CD4-positive, alpha-beta memory T cell (primary cell): ENCODE results near the gene TREH. TPM values are rescaled to one million over a fixed set of nuclear protein-coding genes. Genes with fewer than 3 reads are reported as not detected.

Experiments used
- CTCF ChIA-PET: fragments of 350-600 bp; sonication (Branson Sonifier 250); formaldehyde crosslinking; loops from one replicate; lab custom pipeline; 2021; ENCODE audit warnings: inconsistent platforms; ENCODE audit not compliant: partially characterized antibody; lab: Charles Lee
- POLR2A ChIA-PET: fragments of 350-600 bp; sonication (Branson Sonifier 250); formaldehyde crosslinking; loops from one replicate; lab custom pipeline; 2021; ENCODE audit not compliant: partially characterized antibody; lab: Charles Lee
- DNase-seq, 5 donors: peaks; one replicate each; pipeline versions ENCODE4 v3.0.0 to v3.0.0-alpha.2; 2020 to 2022; ENCODE audit warnings: mixed read lengths in 1 of 5
- H3K27ac ChIP-seq: one replicate; pipeline ENCODE4 v1.7.0; 2013; ENCODE audit warnings: low read depth, low read length
- H3K27me3 ChIP-seq: 2 replicates; pipeline ENCODE4 v1.7.0; 2013; ENCODE audit warnings: mild to moderate bottlenecking, low read length, moderate library complexity; ENCODE audit not compliant: insufficient read depth
- H3K36me3 ChIP-seq: 2 replicates; pipeline ENCODE4 v1.7.0; 2013; ENCODE audit warnings: mild to moderate bottlenecking, low read length, moderate library complexity; ENCODE audit not compliant: insufficient read depth
- H3K4me1 ChIP-seq: 2 replicates; pipeline ENCODE4 v1.7.0; 2013; ENCODE audit warnings: mild to moderate bottlenecking, low read length, moderate library complexity; ENCODE audit not compliant: insufficient read depth
- H3K4me3 ChIP-seq, 2 donors: one replicate each; pipeline ENCODE4 v1.7.0; 2013; ENCODE audit warnings: low read length in 2 of 2, mild to moderate bottlenecking in 1 of 2
- H3K9me3 ChIP-seq, 2 donors: one replicate each; pipeline ENCODE4 v1.7.0; 2013; ENCODE audit warnings: low read length in 2 of 2, control low read depth in 1 of 2; ENCODE audit not compliant: control insufficient read depth in 1 of 2
- H3K27ac Mint-ChIP-seq, 7 donors: one replicate each; pipeline ENCODE4 v1.8.0; 2020 to 2021; ENCODE audit warnings: mixed read lengths in 7 of 7, mild to moderate bottlenecking in 6 of 7, inconsistent platforms in 3 of 7, moderate library complexity in 3 of 7
- H3K27me3 Mint-ChIP-seq, 2 donors: one replicate each; pipeline ENCODE4 v1.8.0; 2020 to 2021; ENCODE audit warnings: mixed read lengths in 2 of 2
- H3K36me3 Mint-ChIP-seq, 2 donors: one replicate each; pipeline ENCODE4 v1.8.0; 2020 to 2021; ENCODE audit warnings: mixed read lengths in 2 of 2, inconsistent platforms in 1 of 2, mild to moderate bottlenecking in 1 of 2
- H3K4me1 Mint-ChIP-seq, 4 donors: one replicate each; pipeline ENCODE4 v1.8.0; 2020 to 2021; ENCODE audit warnings: mixed read lengths in 4 of 4, mild to moderate bottlenecking in 1 of 4
- H3K4me3 Mint-ChIP-seq, 8 donors: one replicate each; pipeline ENCODE4 v1.8.0; 2020 to 2021; ENCODE audit warnings: mixed read lengths in 8 of 8, mild to moderate bottlenecking in 7 of 8, moderate library complexity in 6 of 8, inconsistent platforms in 3 of 8
- H3K9me3 Mint-ChIP-seq, 8 donors: one replicate each; pipeline ENCODE4 v1.8.0; 2020 to 2021; ENCODE audit warnings: mixed read lengths in 8 of 8, mild to moderate bottlenecking in 5 of 8, inconsistent platforms in 3 of 8, moderate library complexity in 1 of 8
- intact Hi-C: fragments of 100-400 bp; cut with micrococcal nuclease; formaldehyde crosslinking; loops from one replicate; pipeline ENCODE4 v1.15.1; 2023
- polyA plus RNA-seq, 2 donors: library from polyadenylated mRNA; unstranded; fragments of 300-500 nt; fragmentation: Illumina TruSeq; gene quantifications; one replicate each; pipeline ENCODE4 v1.2.3, GENCODE V29; 2021
- total RNA-seq, 2 experiments: library from RNA; stranded (reverse); gene quantifications; one replicate each; pipeline ENCODE4 v1.2.3, GENCODE V29; 2021

Gene TREH
- total and polyA plus RNA-seq, 4 experiments from 2014 or later: not detected

- Histone ChIP-seq H3K36me3 (no peaks in the 10 kb centered on the region), H3K27me3 (no peaks in the 10 kb centered on the region), H3K4me3 (no peak overlapping the region), H3K9me3 (no peaks in the 10 kb centered on the region), H3K4me1 (peaks cover 33% of the 10 kb centered on the region), H3K27ac (no peak overlapping the region)
- Mint-ChIP-seq H3K27me3 (no peaks in the 10 kb centered on the region), H3K4me3 (no peak overlapping the region), H3K4me1 (peaks cover 22 to 39% (median 31%) of the 10 kb centered on the region in 4 donors), H3K27ac (peak overlapping the region in 2 of 7 donors; percentile 57 to 61), H3K36me3 (no peaks in the 10 kb centered on the region), H3K9me3 (peaks cover 0 to 3% (median 0%) of the 10 kb centered on the region in 8 donors)
- intact Hi-C loops: no loop called here
- POLR2A ChIA-PET: no interaction called here
- DNase-seq: no peak
- CTCF ChIA-PET: no interaction called here
Measured at GRCh38 chr11:118708296-118708695, 28.8 kb upstream of the TREH start.

GRCh38 chr11:118706546-118706825 lies 27.0 kb upstream of the TREH start:
- no peak for DNase-seq
- Histone ChIP-seq H3K9me3 (no peaks in the 10 kb centered on the region), H3K4me1 (peaks cover 41% of the 10 kb centered on the region), H3K36me3 (no peaks in the 10 kb centered on the region), H3K4me3 (no peak overlapping the region), H3K27ac (no peak overlapping the region), H3K27me3 (no peaks in the 10 kb centered on the region)
- Mint-ChIP-seq H3K27me3 (no peaks in the 10 kb centered on the region), H3K9me3 (peaks cover 0 to 3% (median 0%) of the 10 kb centered on the region in 8 donors), H3K27ac (peak overlapping the region in 1 of 7 donors; percentile 17), H3K4me3 (no peak overlapping the region), H3K4me1 (peaks cover 24 to 41% (median 33%) of the 10 kb centered on the region in 4 donors), H3K36me3 (no peaks in the 10 kb centered on the region)
- POLR2A ChIA-PET: interaction anchor here (2.0 to 2.9 kb wide), 3 partner anchors 13 to 207 kb away, joined by 9 to 72 read pairs (median 39); partner anchors contain the start of gene DDX6
- CTCF ChIA-PET: interaction anchor here (1.3 kb wide), 1 partner anchor 12 kb away, joined by 3 read pairs; no protein-coding TSS in a partner anchor
- intact Hi-C loops: no loop called here

- intact Hi-C loops: no loop called here
- Mint-ChIP-seq H3K4me1 (peaks cover 24 to 41% (median 33%) of the 10 kb centered on the region in 4 donors), H3K27me3 (no peaks in the 10 kb centered on the region), H3K36me3 (no peaks in the 10 kb centered on the region), H3K27ac (peak overlapping the region; percentile 61 to 95 (median 89)), H3K4me3 (peak overlapping the region in 6 of 8 donors; percentile 62 to 90 (median 78)), H3K9me3 (peaks cover 0 to 3% (median 0%) of the 10 kb centered on the region in 8 donors)
- POLR2A ChIA-PET: interaction anchor here (1.2 to 2.9 kb wide), 14 partner anchors 12 to 312 kb away, joined by 3 to 72 read pairs (median 6); partner anchors contain the start of genes BCL9L, CENATAC, CXCR5 and DDX6
- no peak overlapping the region for H3K27ac ChIP-seq
- H3K36me3 ChIP-seq: no peaks in the 10 kb centered on the region
- H3K4me3 ChIP-seq: no peak overlapping the region
- no peaks in the 10 kb centered on the region for H3K9me3 ChIP-seq
- CTCF ChIA-PET: interaction anchor here (1.1 to 1.7 kb wide), 7 partner anchors 11 to 224 kb away, joined by 3 to 28 read pairs (median 4); partner anchors contain the start of gene DDX6
- no peak for DNase-seq
- peaks cover 42% of the 10 kb centered on the region for H3K4me1 ChIP-seq
- H3K27me3 ChIP-seq: no peaks in the 10 kb centered on the region
Measured at GRCh38 chr11:118705791-118706545, 26.5 kb upstream of the TREH start.

DNA sequence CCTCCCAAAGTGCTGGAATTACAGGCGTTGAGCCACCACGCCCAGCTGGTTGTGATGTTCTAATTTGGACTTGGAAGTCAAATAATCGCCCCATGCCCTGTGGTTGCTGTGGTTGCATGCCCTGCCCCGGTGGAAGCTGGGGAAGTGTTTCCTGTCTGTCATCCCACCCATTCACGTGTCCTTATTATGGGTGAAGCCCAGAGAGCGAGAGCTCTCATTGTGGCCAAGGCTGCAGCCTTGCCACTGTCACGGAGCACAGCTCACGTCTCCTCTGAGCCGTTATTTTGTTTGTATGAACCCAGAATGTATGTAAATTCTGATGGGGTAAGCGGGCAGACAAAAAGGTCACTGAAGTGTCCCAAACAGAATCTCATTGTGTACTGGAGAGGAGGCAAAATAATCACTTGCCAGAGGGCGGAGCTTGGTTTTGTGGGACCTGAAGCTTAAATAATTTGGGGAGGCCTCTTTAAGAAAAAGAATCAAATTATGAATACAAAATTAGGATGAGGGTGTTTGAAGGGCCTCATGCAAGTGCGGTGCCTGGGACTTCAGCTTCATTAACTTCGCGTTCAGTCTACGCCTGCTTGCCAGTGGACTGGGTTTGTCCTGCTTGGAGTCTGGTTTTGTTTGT lies 25.8 kb upstream of the TREH start:
- H3K4me1 Mint-ChIP-seq: peaks cover 27 to 48% (median 37%) of the 10 kb centered on the region in 4 donors
- H3K4me3 Mint-ChIP-seq: peak overlapping the region; percentile 48 to 90 (median 74)
- peaks cover 0 to 3% of the 10 kb centered on the region in 2 donors for H3K36me3 Mint-ChIP-seq
- H3K27me3 Mint-ChIP-seq: no peaks in the 10 kb centered on the region
- intact Hi-C loops: no loop called here
- peak overlapping the region in 1 of 2 donors; percentile 29 for H3K4me3 ChIP-seq
- peak overlapping the region; percentile 61 to 95 (median 89) for H3K27ac Mint-ChIP-seq
- H3K9me3 Mint-ChIP-seq: peaks cover 0 to 7% (median 3%) of the 10 kb centered on the region in 8 donors
- H3K27me3 ChIP-seq: no peaks in the 10 kb centered on the region
- ChIA-PET POLR2A (interaction anchor here (0.9 to 2.9 kb wide), 17 partner anchors 12 to 313 kb away, joined by 3 to 72 read pairs (median 5); partner anchors contain the start of genes BCL9L, CENATAC, CXCR5 and DDX6), CTCF (interaction anchor here (1.1 to 1.7 kb wide), 7 partner anchors 10 to 224 kb away, joined by 3 to 28 read pairs (median 4); partner anchors contain the start of gene DDX6)
- peaks cover 50% of the 10 kb centered on the region for H3K4me1 ChIP-seq
- H3K27ac ChIP-seq: peak overlapping the region; percentile 3
- H3K36me3 ChIP-seq: no peaks in the 10 kb centered on the region
- no peaks in the 10 kb centered on the region for H3K9me3 ChIP-seq
- DNase-seq: peak; percentile 63 to 72 (median 70)

GRCh38 chr11:118703563-118704106 lies 24.2 kb upstream of the TREH start:
- Mint-ChIP-seq H3K9me3 (peaks cover 0 to 10% (median 4%) of the 10 kb centered on the region in 8 donors), H3K4me3 (peak overlapping the region in 3 of 8 donors; percentile 6 to 10 (median 8)), H3K4me1 (peaks cover 35 to 60% (median 50%) of the 10 kb centered on the region in 4 donors), H3K36me3 (peaks cover 0 to 3% of the 10 kb centered on the region in 2 donors), H3K27me3 (no peaks in the 10 kb centered on the region), H3K27ac (peak overlapping the region; percentile 36 to 86 (median 61))
- POLR2A ChIA-PET: interaction anchor here (1.1 to 2.3 kb wide), 3 partner anchors 11 to 210 kb away, joined by 3 to 5 read pairs (median 5); no protein-coding TSS in a partner anchor
- no peak for DNase-seq
- no peak overlapping the region for H3K27ac ChIP-seq
- intact Hi-C loops: no loop called here
- CTCF ChIA-PET: no interaction called here
- H3K27me3 ChIP-seq: no peaks in the 10 kb centered on the region
- H3K4me3 ChIP-seq: no peak overlapping the region
- no peaks in the 10 kb centered on the region for H3K36me3 ChIP-seq
- H3K9me3 ChIP-seq: no peaks in the 10 kb centered on the region
- H3K4me1 ChIP-seq: peaks cover 66% of the 10 kb centered on the region

GRCh38 chr11:118699506-118700220 lies 20.2 kb upstream of the TREH start:
- Histone ChIP-seq H3K27me3 (no peaks in the 10 kb centered on the region), H3K9me3 (no peaks in the 10 kb centered on the region), H3K4me1 (peaks cover 83% of the 10 kb centered on the region), H3K4me3 (no peak overlapping the region), H3K36me3 (no peaks in the 10 kb centered on the region), H3K27ac (peak overlapping the region; percentile 40)
- H3K4me3 Mint-ChIP-seq: peak overlapping the region in 7 of 8 donors; percentile 51 to 86 (median 73)
- peak overlapping the region; percentile 83 to 99 (median 98) for H3K27ac Mint-ChIP-seq
- peaks cover 33 to 73% (median 49%) of the 10 kb centered on the region in 4 donors for H3K4me1 Mint-ChIP-seq
- no peaks in the 10 kb centered on the region for H3K27me3 Mint-ChIP-seq
- H3K9me3 Mint-ChIP-seq: peaks cover 0 to 8% (median 4%) of the 10 kb centered on the region in 8 donors
- ChIA-PET CTCF (interaction anchor here (0.6 to 3.1 kb wide), 4 partner anchors 10 to 91 kb away, joined by 3 to 22 read pairs (median 5); partner anchors contain the start of gene DDX6), POLR2A (interaction anchor here (0.8 to 8.0 kb wide), 14 partner anchors 8 to 298 kb away, joined by 3 to 98 read pairs (median 5); partner anchors contain the start of genes BCL9L, CENATAC and DDX6)
- intact Hi-C loops: loop anchor here (1.0 kb wide), 1 partner anchor 9 kb away; no protein-coding TSS in a partner anchor
- DNase-seq: peak; percentile 82 to 89 (median 86)
- peaks cover 0 to 3% of the 10 kb centered on the region in 2 donors for H3K36me3 Mint-ChIP-seq
